Umbilical cord (tissue), 2 donors: Measurements from ENCODE around the gene CDX1. TPM values are rescaled to one million over a fixed set of nuclear protein-coding genes. Genes with fewer than 3 reads are reported as not detected.
A peak's percentile ranks its signal among the peaks of the same experiment; 100 is the strongest.

Experiments used
- DNase-seq: peaks from one replicate; pipeline ENCODE4 v3.0.0-alpha.2; 2015; ENCODE audit warnings: low spot score
- total RNA-seq: library from RNA; depleted of rRNA; stranded (reverse); fragments of >200 nt; gene quantifications from one replicate; pipeline ENCODE4 v1.2.3, GENCODE V29; 2014; ENCODE audit warnings: low replicate concordance; ENCODE audit not compliant: insufficient read depth

Gene CDX1
- 2.4 TPM for total RNA-seq

DNA sequence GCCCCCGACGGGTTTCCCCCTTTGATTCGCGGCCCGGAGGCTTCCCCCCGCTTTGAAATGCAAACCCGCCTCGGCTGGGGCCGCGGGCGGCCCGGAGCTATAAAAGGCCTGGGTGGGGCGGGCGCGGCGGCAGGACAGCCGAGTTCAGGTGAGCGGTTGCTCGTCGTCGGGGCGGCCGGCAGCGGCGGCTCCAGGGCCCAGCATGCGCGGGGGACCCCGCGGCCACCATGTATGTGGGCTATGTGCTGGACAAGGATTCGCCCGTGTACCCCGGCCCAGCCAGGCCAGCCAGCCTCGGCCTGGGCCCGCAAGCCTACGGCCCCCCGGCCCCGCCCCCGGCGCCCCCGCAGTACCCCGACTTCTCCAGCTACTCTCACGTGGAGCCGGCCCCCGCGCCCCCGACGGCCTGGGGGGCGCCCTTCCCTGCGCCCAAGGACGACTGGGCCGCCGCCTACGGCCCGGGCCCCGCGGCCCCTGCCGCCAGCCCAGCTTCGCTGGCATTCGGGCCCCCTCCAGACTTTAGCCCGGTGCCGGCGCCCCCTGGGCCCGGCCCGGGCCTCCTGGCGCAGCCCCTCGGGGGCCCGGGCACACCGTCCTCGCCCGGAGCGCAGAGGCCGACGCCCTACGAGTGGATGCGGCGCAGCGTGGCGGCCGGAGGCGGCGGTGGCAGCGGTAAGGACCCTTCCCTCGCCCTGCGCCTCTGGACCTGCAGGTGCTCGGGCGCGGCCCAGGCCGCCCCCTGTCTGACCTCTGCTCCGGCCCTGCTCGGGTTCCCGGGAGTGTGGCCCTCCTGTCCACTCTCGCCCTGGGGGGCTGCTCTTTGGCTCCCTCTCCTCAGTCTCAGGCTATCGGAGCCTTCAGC is at the start of gene CDX1:
Gene CDX1, plus strand, starts transcription at position 129 of the 862 bp plus-strand sequence. Its CDS starts 99 bp downstream, at position 228.
- no peak for DNase-seq

DNA sequence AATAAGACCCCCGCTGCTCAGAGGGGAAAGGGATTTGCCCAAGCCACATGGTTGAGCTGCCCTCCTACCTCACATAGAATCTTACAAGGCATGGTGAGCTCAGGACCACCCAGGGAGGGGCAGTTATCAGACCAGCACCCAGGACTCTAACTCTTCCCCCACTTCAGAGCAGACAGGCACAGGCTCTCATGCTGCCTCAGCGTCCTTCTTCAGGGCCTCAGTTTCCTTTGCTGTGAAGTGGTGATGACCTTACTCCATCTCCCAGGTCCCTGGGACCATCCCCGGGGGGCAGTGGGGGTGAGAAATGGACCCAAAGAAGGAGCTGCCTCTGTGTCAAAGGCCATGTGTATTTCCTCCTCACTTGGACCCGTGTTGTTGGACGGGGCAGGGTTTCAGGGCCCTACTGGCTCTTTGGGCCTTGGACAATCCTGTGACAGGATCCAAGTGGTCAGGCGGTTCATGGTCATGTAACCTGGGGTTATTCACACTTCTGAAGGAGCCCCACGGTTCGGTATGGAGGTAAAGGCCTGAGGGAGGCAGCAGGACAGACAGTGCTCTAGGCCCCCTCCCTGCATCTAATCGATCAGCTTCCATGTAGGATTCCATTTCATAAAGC is 48.5 kb upstream of the CDX1 start:
- DNase-seq, result no peak

DNA sequence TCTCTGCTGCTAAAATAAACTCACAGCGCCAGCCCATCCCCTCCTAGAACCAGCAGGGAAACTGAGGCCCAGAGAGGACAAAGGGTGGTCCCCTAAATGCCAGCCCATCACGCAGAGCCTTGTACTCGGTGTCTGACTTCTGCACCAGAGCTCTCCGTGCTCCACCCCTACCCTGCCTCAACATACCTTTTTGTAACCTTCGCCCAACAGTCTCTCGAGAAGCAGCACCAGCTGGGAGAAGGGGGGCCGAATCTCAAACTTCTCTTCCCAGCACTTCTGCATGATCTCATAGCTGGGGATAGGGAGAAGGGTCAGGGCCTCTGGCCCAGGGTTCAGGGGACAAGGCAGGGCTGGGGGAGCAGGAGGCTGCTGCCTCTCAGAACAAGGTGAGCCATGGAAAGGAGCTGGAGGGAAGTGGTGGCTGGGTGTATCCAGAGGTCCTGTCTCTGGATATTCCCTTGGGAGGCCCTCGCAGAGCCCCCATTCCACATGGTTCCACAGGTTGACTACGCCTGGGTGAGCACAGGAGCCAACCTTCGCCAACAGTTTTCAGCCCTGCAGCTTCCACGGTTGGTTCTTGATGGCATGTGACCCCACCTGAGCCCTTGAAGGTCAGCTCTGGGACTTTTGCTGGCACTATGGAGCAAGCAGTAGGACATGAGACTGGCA is 47.9 kb upstream of the CDX1 start:
- no peak for DNase-seq

DNA sequence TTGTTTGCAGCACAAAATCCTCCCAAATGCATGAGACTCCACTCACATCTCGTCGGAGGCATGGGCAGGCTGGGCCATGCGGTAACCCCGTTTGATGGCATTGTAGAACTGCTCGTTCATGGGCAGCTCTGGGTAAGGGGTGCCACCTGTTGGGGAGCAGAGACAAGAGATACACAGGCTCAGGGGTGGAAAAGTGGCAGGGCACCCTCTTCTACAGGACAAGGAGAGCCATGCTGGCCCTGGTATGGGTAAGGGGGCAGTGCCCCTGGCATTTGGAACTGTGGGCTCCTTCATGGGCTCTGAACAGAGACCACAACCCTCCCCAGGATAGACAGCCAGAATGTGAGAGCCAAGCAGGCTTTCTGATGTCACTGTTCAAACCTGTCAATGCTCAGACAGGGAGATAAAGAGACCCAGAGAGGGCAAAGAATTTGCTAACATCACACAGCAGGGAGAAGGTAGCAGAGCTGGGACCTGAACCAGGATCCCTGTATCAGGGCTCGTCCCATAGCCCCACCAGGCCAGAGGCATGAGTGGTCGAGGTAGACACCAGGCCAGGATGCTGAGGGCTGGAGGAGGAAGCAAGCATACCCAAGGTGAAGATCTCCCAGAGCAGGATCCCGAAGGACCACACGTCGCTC is 47.0 kb upstream of the CDX1 start:
- no peak for DNase-seq

DNA sequence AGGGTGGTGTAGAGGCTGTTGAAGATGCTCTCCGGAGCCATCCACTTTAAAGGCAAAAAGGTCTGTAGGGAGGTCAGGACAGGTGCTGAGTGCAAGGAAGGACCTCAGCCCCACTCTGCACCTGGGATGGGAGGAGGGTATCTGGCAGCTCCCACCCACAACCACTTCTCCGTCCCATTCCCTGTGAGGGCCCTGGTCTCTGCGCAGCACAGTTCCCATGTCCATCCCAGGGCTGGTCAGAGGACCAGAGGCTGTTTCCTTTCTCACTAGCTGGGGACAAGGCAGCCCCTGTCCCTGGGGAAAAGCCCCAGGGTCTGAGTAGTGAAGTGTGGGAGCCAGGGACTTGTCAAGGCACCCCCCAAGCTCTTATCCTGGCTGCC is 46.5 kb upstream of the CDX1 start:
- DNase-seq, result no peak

DNA sequence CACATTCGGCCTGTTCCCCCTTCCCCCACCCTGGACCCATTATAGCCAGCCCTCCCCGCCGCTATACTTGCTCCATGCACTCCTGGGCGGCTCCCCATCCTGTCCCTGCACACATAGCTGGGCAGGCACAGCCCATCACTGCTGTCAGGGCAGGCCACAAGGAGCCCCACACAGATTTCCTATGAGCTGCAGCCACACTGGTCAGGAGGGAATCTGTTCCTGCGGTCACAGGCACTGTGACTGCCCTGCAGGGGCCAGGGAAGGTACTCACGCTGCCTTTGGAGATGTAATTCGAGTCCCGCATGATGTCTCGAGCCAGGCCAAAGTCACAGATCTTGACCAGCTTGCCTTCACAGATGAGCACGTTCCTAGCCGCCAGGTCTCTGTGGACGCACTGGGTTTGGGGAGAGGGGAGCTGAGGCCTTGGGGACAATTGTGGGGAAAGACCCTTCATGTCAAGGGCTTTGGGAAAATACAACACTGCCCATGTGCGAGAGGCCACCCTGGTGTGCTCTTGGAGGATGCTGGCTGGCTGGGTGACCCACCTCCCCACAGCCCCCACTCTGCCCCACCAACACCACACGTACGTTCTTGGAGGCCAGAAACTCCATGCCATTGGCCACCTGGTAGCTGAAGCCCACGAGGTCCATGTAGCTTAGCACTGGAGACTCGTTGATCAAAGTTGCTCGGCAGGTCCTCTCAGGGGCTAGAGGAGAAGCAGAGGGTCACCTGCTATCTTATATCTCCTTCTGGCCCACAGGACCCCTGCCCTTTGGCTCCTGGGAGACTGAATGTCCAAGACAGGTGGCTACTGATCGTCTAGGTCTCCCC is 45.7 kb upstream of the CDX1 start:
- no peak for DNase-seq

DNA sequence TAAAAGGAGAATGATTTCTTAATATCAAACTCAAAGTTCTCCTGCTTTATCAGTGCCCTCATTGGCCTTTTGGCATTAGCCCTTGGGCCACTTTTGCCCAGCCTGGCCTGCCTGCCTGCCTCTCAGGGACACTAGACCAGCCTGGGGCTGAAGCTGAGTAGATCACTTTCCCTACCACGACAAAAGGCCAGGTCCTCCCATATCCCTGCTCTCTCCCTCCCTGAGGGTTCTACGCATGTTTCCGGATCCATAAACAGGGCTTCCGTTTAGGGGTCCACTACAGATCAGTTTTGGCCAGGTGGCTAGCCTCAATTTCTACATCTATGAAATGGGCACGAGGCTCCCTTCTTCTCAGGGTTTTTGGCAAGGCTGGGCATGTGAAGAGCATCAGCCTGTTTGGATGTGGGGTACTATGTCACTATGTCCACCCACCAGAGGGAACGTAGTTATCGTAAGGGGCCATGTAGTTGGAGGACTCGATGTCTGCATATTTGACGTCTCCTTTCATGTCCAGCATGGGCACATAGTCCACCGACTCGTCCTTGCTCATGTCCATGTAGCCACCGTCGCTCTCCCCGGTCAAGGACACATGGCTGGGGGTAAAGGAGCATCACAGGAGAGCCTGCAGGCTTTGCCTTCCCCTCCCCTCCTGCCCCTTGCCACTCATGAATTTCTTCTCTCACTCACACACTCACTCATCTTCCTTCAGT is 45.0 kb upstream of the CDX1 start:
- DNase-seq, result no peak

DNA sequence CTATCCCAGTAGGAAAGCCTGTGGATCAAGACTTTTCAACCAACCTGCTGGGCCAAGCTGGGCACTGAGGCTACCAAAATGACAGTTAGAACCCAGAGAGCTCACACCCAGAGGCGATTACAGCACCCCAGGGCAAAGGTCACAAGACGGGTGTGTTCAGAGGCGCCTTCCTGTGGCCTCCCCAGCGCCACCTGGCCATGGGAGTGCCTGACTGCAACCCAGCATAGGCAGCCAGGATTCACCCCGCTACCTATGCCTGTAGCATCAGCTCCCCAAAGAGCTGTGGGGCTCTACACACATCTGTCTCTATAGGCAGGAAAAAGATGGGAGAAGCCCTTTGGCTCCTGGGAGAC is 44.4 kb upstream of the CDX1 start:
- no peak for DNase-seq

DNA sequence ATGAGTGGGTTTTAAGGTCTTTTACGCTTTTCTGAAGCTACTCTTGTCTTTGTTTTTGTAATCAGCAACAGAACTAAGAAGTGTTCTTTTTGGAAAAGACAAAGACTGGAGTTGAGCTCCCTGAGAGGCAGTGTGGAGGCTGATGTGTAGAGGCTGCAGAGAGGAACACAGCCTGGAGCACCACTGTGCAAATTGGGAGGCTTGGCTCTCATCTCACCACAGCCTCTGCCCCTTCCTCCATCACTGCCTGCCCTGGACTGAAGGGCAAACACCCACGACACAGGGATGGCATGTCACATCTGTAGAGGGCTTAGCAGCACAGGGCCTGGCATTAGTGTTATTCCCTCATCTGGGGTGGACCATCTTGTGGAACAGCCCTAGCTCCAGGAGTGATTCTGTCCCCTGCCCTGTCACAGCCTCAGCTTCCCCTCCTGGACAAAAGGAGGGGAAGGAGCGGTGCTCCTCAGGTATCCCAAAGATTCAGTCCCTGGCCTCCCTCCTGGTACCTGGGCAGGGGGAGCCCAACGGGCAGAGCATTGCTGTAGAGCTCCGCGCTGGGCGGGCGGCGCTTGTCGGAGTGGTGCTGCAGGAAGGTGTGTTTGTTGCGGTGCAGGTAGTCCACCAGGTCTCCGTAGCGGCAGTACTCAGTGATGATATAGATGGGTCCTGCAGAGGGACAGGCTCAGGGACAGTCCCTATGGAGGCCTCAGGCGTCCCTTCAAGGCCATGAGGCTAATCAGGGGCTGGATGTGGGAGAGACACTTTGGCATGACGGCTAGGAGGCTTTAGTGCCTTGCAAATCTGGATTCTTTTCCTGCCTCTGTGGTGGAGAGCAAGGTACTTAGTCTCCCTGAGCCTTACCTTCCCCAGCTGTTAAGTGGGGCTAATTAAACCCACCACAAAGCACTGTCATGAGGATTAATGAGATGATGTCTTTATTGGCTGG is 43.8 kb upstream of the CDX1 start:
- no peak for DNase-seq

DNA sequence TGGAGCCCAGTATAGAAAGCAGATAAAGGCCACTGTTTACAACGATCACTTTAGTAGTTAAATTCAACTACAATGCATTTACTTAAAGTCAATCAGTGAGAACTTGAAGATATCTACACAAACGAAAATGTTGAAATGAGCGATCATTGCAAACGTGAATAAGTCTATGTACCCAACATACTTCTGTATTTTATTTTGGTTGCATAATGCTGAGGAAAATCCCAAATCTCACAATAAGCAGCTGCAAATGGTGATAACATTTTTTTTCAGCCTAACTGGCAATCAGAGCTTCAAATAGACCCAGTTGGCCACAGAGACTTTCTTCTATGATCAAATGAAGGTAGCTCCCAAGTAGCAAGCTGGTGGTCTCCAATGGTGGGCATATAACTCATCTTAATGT is 43.0 kb upstream of the CDX1 start:
- DNase-seq, result no peak

DNA sequence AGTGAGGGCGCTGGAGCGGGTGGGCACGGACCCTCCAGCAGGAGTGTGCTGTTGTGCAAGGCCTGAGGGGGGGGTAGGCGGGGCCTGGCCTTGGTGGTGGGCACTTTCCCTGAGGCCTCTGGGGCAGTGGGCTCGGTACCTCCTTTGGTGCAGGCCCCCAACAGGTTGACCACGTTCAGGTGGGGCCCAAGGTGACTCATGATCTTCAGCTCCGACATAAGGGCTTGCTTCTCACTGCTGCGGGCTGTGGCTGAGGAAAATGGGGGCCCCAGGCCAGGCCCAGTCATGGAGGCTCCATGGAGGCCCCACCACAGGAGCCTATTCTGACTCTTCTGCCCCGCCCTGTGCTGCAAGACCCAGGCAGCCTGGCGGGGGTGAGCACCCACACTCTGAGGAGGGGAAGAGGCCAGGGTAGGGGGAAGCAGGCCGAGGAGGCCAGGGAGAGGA is 42.4 kb upstream of the CDX1 start:
- peak; percentile 58 for DNase-seq

DNA sequence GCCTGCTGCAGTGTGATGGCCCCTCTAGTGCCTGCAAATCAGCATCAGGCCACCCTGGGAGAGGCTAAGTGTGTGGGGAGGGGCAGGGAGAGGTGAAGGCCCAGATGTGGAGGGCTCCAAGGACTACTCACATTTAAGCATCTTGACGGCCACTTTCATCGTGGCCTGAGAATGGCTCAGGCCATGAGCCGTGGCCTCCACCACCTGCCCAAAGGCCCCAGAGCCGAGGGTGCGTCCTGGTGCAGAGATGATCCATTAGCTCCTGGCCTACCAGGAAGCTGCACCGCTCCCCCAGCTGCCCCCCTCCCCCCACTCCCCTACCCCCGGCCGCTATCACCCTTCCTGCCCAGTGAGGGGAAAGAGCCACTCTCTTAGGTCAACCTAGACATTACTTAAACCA is 42.0 kb upstream of the CDX1 start:
- no peak for DNase-seq

DNA sequence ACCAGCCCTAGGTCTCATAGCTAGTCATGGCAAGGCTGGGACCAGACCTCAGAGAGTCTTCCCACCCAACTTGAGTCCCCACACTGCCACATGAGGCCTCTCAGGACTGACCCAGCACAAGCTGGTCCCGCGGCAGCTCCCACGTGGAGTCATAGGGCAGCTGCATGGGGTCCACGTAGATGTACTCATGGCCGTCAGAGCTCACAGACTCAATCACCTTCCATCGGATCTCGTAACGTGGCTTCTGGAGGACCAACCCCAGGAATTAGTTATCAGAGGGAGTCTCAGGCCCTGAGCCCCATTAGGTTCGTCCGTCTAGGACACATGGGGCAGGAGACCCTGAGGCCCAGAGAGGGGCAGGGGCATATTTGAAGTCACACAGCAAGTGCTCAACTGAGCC is 41.2 kb upstream of the CDX1 start:
- no peak for DNase-seq

DNA sequence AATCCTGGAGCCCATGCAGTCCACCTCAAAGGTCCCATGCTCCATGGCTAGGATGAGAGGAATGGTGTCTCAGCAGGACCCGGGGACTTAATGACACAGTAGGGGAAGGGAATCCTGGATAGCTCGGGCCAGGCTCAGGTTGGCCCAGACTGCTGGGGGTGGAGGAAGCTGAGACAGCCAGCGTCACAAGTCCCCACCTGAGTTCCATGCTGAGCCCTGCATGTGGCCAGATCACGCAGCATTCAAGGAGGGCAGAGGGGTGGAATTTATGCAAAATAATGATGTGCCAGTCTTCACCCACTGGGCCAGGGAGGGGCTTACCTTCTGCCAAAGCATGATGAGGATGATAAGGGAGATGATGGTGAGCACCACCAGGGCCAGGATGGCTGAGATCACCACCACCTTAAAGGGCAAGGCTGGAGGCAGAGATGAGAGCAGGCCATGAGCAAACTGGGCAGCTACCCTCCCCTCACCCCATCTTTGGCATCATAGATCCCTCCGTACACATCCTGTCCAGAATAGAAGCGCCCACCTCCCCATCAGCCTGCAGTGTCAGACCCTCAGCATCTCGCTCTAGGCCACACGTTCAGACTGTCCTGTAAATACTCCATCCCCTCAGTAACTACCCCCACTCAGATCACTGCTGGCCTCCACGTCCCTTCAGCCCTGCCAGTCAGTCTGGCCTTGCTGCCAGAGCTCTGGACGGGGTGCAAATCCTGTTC is 40.2 kb upstream of the CDX1 start:
- DNase-seq, result no peak

DNA sequence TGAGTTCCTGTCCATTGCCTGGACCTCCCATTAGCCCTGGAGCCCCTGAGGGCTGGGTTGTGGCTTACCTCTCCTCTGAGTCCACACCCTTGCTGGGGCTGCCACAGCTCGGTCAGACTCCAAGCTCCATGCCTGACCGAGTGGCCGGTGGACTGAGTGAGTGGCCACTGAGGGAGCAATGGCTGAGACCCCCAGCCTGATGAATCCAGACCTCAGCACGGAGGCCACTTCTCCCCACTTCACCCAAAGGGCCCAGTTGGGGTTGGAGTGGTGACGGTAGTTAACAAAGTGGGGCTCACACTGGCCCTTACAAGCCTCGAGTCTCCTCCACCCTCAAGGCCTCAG is 39.7 kb upstream of the CDX1 start:
- DNase-seq, result no peak

DNA sequence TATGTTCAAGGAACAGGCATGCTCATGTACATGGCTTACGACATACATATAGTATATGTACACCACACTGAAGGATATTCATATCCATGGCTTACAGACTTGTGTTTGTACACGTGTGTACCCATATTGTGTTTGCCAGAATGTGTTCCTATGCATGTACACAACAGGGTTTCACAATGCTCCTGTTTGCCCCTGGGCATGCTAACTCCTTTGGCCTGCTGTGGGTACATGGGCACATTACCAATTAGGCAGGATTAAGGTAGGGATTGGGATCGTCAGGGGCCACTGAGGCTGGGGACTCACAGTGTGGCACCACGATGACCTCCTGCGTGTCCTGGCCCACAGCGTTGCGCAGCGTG is 37.1 kb upstream of the CDX1 start:
- DNase-seq, result no peak

DNA sequence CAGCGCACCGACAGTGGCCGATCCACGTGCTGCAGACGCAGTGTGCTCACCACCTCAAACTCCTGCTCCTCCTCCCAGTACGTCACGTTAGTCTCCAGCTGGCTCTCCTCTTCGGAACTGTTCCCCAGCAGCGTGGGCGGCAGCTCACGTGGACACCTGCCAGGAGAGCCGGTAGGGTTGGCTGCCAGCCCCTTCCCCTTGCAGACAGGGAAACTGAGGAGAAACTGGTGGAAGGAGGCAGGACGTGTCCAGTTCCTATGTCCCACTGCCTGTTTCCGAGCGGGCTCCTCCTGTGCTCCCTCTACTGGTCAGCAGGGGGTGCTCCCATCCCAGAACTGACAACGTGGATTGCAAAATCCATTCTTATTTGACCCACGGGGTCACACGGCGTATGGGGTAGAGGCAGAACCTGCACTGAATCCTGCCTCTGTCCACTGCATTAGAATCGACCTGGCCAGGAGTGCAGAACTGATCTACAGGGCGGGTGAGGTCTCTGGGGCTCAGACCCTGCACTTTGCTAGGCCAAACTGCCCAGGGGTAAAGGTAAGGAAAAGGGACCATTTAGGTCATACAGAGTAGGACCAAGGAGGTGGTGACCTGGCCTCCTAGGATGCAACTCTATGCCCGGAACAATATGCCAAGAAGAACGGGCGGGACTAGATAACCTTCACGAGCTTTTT is 36.6 kb upstream of the CDX1 start:
- DNase-seq, result peak; percentile 68

DNA sequence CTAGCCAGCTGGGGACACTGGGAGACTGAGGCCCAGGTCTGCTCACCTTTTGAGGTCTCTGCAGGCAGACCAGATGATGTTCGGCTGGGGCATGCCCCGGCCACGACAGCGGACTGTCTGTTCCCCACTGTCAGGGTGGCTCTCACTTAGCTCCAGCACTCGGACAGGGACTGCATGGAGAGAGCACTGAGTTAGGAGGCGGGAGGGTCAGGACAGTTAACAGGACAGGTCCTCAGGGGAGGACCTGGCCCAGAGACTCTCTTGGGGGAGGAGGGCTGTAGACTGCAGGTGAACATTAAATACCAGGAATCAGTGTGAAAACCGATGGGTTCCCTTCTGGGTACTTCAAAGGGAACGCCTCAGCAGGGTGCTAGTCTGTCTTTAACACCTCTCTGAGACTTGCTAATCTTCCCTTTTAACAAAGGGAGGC is 36.1 kb upstream of the CDX1 start:
- no peak for DNase-seq
